HG02938 (cell line): ENCODE measurements around the gene CACNA1H.

Experiments used
- ATAC-seq: cut with Tn5 transposase; IDR thresholded peaks from one replicate; pipeline ENCODE4 v1.9.1; 2021; ENCODE audit warnings: mild to moderate bottlenecking, moderate library complexity; ENCODE audit not compliant: unreplicated experiment

CACNA1H gene

DNA sequence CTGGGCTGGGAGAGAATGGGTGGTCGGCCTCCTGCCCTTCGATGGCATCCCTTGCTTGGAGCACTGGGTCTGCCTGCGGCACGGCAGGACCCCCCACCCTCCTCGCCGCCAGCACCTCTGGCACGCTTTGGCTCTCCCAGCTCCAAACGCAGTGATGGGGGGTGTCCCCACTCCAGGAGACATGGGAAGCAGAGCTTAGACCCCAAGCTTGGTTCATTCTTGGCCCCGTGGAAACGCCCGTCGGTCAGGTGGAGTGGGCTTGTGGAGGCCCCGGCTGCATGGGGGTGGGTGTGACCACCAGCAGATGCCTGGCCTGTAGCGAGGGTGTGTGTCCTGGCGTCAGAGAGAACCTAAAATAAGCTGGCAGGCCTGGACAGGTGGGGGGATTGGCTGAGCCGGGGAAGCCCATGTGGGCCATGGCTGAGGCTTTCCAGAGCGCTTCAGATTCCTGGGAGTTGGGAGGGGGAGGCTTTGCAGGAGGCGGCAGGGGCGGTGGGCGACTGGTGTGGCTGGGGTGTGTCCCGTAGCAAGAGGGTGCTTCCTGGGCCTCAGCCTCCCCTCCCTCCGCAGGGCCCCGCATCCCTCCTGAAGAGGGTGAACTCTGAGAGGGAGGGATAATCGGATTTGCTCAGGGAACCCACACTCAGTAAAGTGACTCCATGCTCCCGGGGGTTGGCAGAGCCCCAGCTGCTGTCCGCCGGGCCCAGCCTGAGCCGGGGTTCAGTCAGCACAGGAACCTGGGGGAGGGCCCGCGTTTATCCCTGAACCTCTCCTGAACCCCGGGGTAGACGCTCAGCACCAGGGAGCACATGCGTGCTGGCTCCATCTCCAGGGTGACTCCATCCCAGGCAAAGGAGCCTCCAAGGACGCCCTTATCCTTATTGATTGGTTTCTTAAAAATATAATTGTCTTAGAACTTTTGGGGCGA is 3.4 kb downstream of the CACNA1H start:
- ATAC-seq: no peak

DNA sequence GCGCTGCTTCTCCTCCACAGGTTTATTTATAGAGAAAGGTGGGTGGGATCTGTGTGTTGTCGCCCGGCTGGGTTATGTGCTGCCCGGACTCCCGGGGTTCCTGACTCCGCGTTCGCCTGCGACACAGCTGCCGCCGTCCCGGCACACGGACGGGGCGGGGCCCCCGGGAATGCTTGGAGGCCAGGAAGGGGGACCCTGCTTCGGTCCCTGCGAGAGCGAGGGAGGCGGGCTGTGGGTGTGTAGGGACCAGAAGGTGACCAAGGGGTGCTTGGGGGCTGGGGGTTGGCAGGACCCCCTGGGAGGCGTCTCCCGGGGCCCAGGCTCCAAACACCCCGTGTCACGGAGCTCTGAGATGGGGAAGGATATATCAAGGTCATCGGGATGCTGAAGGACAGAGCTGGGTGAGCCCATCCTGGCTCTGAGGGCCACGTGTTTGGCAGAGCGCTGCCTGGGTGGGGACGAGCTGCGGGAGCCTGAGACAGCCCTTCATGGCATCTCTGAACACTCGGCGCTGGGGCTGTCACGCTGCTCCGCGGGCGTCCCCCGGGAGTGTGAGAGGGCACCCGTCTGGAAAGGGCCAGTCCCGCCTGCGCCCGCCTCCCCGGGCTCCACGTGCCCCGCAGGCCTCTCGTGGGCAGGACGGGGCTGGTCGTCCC is 4.2 kb downstream of the CACNA1H start:
- ATAC-seq: no peak

DNA sequence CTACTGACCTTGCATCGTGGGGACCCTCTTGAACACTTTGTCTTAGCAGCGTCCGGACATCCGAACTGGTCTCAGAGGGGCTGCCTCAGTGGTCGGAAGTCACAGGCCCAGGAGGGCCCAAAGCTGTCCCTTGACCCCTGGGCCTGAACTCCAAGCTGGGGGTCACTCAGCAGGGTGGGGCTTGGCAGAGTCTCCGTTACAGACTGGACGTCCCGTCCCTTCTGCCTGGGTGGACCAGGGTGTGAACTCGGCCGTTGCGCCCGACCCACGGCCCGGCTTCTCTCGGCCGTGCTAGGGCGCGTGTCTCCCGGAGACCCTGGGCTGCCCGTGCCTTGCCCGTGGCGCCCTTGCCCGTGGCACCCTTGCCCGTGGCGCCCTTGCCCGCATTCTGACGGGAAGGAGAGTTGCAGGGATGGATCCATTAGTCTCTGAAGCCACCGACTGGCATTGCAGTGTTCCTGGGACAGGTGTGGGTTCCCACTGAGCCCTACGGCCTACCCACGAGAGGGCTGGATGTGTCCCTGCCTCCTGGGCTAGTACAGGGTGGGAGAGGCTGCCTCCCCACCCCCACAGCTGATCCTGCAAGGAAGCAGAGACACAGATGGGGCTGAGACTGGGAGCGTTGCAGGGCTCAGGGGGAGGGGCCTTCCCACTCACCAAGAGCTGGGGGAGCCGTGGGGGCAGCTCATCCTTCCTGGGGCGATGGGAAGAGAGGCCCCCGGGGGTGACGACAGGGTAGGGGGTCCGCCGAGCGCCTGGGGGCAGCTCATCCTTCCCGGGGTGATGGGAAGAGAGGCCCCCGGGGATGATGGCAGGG is 4.9 kb downstream of the CACNA1H start:
- ATAC-seq: no peak

DNA sequence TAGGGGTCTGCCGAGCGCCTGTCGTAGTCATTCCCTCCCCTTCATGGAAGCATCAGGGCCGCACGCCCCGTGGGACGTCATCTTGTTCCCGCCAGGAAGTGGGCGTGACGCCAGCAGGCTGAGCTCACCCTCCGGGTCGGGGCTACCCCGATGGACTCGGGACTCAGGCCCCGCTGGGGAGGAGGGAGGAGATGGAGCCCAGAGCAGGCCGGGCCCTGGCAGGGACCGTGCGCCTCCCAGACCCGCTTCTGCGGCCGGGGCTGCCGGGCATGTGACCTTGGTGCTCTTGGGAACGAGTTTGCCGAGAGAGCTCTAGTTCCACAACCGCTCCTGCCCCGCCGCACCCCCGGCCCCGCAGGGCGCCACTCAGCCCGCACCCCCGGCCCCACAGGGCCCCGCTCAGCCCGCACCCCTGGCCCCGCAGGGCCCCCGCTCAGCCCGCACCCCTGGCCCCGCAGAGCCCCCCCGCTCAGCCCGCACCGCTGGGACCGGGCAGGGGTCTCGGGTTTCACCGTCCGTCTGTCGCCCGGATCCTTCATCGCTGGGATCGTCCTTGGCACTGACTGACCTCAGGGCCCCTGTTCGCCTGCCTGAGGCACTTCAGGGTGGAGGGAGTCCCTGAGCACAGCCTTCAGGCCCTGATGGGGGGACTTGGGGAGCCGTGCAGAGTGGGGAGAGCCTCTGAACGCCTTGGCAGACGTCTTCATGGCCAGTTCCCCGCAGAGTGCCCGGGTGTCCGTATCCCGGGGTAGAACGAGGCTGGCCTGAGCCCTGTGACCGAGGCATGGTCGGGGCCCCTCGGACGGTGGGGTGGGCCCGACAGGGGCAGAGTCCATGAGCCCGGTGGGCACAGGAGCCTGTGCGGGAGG is 5.8 kb downstream of the CACNA1H start:
- no peak for ATAC-seq

DNA sequence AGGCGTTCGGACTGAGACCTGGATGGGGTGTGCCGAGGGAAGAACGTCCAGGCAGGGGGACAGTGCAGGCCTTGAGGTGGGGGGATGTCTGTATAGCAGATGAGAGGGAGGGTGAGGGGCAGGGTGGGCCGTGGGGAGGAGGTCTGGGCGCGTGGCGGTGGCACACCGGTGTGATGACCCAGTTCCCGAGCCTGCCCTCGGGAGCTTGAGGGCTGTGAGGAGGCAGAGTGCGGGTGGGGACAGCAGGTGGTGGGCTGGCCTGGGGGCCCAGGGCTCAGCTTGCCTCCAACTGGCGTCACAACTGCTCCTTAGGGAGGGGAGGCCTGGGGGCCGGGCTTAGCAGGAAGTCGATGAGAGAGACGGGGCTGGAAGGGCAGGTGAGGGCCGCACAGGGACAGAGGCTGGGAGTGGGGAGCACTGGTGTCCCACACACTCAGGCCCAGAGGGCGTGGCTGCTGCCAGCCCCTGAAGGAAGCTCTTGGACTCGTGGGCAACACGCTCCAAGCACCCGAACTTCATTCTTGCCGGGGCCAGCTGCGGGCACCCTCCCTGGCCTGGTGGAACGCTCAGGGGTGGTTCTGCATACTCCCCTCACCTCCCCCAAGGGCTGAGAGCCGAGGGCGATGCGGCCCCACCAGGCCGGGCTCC is 6.5 kb downstream of the CACNA1H start:
- no peak for ATAC-seq

DNA sequence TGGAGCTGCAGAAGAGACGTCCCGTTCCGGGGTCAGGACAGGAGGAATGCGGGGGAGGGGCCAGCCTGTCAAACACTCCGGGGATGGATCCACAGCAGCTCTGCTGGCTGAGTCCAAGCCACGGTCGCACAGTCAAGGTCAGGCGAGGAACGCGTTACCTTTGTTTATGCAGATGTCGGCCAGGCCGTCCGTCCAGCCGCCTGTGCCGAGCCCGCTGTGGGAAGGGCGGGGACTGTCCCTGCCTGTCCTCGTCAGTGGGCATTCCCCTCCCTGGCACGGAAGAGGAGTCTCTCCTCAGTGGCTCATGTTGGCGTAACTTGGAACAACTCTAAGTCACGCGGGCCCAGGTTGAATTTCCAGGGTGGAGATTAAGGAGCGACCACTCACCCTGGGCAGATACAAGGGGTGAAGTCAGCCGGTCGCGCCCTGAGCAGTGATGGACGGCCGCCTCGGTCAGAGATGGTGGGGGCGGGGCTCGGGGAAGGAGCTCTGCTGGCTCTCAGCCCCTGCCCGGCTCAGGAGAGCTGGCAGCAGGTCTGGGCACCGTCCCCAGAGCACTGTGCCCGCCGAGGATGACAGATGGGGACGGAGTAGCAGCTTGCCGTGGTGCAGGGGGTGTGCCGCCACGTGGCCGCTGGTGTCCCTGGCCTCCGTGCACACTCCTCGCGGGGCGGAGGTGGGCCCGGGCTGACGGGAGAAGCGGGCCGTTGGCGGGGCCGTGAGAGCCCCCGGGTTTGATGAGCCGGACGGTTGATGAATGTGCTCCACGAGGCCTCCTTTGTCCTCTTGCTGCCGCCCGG is 7.3 kb downstream of the CACNA1H start:
- no peak for ATAC-seq

DNA sequence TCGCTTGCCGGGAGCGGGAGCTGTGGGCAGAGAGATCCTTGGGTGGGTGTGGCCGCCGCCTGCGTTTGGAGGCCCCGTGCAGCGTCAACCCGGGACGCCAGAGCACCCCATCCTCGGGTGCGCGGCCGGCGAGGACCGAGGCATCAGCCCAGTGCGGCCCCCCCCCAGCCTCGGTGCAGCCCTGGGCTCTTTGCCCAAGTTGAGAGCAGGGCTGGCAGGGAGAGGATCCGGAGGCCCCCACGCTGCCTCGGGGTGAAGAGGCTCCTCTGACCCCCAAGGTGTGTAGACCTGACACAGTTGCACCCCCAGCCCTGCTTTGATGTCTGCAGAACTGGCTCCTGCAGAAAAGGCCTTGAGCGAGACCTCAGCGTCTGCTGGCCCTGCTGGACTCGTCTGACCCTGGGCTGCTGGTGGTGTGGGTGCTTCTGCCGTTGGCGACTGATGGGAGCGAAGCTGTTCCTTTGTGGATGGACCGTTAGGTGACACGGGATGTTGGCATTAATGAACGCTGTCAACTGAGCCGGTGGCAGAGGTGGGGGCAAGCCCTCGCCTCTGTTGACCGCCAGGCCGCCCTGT is 8.0 kb downstream of the CACNA1H start:
- no peak for ATAC-seq

DNA sequence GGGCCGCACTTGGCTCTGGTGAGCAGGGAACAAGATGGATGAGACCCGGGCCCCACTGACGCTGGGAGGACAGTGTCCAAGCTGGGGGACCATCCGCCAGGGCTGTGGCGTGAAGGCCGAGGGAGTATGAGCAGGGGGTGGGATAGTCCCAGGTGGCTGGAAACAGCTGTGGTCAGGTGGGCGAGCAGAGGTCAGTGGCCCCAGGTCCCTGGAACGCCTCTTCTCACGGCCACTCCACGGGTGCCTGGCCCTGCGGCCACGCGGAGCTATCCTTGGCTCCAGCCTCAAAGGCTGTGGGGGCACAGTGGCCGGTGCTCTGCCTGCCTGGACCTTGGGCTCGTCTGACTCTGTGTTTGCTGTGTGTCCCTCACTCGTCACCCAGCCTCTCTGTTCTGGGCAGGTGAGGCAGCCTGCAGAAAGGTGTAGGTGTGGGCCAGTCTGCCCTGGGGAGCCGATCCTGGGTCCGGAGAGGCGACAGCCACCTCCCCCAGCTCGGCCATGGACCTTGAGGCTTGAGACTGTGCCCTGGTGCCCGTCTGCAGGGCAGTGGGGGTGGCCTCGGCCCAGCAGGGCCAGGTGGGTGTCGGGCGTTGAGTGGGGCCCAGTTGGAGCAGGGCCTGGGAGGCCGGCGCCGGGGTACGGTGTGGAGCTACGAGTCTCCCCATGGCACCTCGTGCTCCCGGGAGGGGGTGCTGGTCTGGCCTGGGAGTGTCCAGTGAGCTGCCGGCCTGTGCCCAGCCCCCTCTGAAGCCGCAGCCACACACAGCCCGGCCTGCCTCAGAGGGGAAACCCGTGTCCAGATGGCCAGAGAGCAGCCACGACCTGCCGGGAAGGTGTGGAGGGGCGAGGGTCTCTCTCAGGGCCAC is 10.0 kb downstream of the CACNA1H start:
- ATAC-seq: no peak

DNA sequence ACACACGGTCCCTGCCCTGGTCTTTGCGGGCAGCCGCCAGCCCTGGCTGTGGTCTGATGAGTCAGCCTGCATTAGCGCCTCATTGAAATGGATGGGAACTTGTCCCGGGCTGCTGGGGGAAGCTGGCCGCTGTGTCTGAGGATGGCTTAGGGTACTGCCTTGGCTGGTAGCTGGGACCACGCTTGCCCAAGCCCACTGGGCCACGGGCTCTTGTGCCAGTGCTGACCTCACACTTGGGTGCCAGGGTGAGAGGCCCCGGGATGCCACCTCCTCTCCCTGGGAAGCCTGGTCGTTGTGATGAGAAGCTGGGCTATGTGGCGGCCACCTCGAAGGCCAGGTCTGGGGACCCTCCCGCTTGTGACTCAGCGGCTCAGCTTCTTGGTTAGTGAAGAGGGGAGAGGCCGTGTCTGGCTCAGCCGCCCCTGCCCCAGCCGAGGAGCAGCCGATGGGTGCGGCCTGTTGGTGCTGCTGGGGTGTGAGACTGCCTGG is 10.7 kb downstream of the CACNA1H start:
- ATAC-seq: no peak

DNA sequence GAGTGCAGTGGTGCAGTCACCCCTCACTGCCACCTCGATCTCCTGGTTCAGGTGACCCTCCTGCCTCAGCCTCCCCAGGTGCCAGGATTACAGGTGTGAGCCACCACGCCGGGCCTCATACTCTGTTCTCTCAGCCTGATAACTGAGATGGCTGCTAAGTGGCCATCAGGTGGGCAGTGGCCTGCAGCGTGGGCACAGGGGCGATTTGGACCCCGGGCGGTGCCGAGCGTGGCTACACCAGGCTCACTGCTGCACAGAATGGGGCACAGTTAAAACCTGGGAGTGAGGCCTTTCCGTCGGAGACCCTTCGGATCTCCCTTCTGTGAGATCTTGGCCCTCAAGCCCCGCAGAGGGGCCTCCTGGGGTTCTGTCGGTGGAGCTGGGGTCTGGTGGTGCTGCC is 11.5 kb downstream of the CACNA1H start:
- ATAC-seq: no peak

DNA sequence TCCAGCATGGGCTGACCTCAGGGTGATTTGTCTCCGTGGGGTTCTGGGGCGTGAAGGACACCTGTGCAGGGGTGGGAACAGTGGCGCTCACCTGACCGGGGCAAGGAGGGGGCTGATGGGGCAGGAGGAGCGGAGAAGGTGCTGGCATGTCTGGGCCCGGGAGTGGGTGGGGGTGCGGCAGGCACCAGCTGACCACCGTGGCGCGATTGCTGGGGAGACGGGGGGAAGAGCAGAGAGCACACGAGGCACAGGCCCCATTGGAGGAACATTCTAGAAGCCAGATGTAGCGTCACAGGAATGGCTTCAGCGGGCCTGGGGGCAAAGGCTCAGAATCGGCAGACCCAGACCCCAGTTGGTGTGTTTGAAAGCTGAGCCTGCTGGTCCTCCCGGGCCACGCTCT is 12.1 kb downstream of the CACNA1H start:
- no peak for ATAC-seq

DNA sequence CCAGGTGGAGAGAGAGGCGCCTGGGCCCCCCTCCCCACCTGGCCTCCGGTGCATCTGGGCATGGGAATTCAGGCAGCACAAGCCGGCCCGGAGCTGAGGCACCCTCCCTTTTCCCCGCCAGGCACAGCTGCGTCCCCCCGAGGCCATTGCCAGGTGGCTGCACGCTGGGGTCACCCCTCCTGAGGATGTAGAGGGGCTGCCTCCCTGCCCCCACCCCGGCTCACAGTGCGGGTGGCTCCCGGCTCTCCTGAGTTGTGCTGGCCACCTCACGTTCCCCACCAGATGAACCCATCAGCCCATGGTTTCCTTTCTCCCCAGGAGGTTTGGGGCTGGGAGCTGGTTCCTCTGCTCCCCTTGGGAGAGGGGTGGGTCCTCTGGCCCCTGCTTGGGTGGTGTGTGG is 12.6 kb downstream of the CACNA1H start:
- no peak for ATAC-seq

DNA sequence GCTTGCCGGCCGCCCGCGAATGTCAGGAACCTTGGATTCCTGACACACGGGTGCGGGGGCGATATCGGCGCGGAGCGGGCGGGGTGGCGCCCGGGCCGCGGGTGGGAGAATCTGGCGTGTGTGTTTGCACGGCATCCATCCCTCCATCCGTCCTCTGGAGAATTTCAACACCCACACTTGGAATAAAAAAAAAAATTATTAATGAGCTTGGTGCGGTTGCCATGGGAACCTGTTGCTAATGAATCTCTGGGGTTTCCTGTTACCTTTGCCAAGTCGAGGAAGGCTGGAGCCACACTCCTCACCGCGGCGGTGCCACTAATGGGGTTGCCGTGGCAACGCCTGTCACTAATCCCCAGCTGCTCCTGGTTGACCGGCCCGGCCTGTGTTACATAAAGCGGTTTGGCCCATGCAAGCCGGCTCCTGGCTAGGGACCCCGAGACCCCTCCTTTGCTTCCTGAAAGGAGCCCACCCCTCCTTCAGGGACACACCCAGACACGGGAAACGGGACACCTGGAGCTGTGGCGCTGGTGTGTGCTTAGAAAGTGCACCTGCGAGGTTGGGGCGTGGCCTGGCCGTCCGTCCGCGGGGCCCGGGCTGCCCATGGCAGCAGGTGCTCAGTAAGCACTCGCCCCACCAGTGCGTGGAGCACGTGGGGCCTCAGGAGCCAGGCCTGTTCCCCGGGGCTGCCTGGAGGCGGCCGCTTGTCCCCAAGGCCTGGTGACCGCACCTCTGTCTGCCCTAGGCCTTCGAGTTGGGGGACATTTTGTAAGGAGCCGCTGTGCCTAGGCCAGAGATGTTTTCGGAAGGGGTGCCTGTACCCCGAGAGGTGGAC is 14.6 kb downstream of the CACNA1H start:
- ATAC-seq: no peak

DNA sequence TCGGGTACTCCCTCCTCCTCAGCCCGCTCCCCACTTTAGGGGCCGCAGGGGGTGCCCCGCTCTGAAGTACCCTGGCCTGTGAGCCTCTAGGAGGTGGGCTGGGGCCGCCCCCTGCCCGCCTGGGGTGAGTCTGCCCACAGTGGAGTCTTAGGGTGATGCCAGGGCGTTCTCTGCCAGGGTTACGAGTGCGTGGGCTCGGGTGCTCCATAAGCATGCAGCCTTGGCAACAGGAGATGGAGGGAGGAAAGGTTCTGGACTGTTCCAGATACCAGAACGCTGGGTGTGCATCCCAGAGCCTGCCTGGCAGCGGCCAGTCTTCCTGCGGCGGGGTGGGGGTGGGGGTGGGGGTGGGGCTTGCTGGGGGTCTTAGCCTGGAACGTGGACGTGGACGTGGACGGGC is 15.9 kb downstream of the CACNA1H start:
- no peak for ATAC-seq

DNA sequence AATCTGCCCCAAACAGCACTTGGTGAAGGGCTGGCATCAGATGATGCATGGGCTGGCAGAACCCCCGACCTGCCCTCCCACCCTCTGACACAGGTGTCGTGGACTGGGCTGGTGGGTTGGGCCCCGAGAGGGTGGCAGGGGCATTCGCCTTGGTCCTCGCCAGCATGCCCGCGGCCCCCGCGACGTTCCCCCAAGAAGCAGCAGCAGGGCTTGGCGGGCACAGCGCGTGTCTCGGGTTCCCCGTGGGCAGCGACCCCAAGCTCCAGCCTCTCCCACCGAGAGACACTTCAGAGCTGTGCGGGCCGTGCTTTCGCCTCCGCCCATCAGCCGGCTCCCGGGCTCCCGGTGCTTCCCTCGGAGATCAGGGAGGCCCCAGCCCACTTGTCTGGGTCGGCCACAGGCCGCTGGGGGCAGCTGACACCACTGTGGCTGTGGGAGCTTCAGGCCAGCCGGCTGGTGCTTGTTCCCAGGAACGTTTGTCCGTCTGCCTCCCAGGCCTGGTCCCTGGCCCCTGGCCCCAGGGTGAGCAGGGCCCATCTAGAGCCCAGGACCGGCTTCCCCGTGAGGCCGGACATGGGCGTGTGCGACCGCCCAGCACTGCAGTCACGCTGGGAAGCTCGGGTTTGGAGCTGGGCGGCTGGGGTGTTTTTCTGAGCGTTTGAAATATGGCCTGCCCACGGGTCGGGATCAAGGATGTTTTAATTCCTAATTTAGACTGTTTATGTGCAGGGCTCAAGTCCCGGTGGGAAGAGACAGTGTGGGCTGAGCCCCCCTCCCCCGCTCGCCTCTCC is 16.6 kb downstream of the CACNA1H start:
- ATAC-seq: no peak

DNA sequence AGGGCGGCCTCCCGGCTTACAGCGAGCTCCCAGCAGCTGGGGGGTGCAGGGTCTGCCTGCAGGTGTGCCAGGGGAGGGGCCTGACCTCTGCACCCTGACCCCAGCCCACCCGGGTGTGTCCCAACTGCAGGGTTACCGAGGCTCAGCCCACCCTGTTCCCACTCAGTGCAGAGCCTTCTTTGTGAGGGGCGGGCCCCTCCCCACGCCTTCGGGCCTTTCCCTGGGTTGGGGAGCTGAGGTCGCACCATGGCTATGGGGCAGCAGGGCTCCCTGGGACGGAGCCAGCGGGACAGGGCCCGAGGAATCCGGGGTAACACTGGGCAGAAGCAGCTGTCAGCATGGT is 17.1 kb downstream of the CACNA1H start:
- no peak for ATAC-seq
